ENCODE data around the gene GHRH. TPM values are rescaled to one million over a fixed set of nuclear protein-coding genes. Genes with fewer than 3 reads are reported as not detected.

The GHRH gene
- total RNA-seq, 1 experiment from 2014 or later: not detected

DNA sequence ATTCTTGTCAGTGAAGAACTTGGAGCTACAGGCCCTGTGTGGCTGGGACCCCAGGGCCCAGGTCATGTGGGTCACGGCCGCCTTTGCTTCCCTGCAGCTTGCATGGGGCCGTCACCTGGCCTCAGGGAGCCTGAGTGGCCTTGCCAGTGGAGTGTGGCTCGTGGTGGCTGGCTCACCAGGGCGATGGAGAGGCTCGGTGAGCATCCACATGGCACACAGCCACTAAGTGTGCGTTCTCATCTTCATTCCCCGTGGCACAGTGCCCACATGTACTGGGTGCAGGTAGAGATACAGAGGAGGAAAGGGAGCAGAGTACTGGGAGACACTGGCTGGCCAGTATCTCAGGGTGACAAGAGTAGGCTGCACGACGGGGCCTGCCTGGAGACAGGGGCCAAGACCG is 49.3 kb upstream of the GHRH start:
- H4K20me1 ChIP-seq (ENCODE audit: insufficient read depth): no peaks in the 10 kb centered on the region
- H3K79me2 ChIP-seq (ENCODE audit: insufficient read depth, low read length): peaks cover 63% of the 10 kb centered on the region
- H3K4me3 ChIP-seq (replicated peaks in 1 of 2; ENCODE audit: low read depth in 1 of 2, low read length in 2 of 2): no peak overlapping the region
- no TSS peak for BruUV-seq (replicated peaks)
- no peak overlapping the region for H3K9ac ChIP-seq (ENCODE audit: low read length)
- no peaks in the 10 kb centered on the region; a peak in 1 of 4 replicates for H3K4me1 ChIP-seq (ENCODE audit: control insufficient read depth in 1 of 2, insufficient read depth in 2 of 2, low read length in 2 of 2)
- intact Hi-C loops (cut with micrococcal nuclease): no loop called here
- DNase-seq (ENCODE audit: low read depth, low spot score): no peak
- H3K9me3 ChIP-seq (ENCODE audit: control insufficient read depth in 1 of 2, insufficient read depth in 1 of 2, low read depth in 1 of 2, low read length in 2 of 2): no peaks in the 10 kb centered on the region
- ATAC-seq: no peak
- POLR2A ChIA-PET: no interaction called here
- H3K9me2 ChIP-seq (ENCODE audit: insufficient read depth): no peaks in the 10 kb centered on the region
- H3K27ac ChIP-seq (ENCODE audit: low read depth, low read length): no peak overlapping the region
- TF ChIP-seq, protein P1, sequence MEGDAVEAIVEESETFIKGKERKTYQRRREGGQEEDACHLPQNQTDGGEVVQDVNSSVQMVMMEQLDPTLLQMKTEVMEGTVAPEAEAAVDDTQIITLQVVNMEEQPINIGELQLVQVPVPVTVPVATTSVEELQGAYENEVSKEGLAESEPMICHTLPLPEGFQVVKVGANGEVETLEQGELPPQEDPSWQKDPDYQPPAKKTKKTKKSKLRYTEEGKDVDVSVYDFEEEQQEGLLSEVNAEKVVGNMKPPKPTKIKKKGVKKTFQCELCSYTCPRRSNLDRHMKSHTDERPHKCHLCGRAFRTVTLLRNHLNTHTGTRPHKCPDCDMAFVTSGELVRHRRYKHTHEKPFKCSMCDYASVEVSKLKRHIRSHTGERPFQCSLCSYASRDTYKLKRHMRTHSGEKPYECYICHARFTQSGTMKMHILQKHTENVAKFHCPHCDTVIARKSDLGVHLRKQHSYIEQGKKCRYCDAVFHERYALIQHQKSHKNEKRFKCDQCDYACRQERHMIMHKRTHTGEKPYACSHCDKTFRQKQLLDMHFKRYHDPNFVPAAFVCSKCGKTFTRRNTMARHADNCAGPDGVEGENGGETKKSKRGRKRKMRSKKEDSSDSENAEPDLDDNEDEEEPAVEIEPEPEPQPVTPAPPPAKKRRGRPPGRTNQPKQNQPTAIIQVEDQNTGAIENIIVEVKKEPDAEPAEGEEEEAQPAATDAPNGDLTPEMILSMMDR (IDR thresholded peaks at IDR 0.05 in 2 of 3, conservative IDR thresholded peaks at IDR 0.05 in 1 of 3; ENCODE audit: borderline replicate concordance in 1 of 3, insufficient read depth in 1 of 3, low read depth in 2 of 3, low read length in 2 of 3): no peak
- TF ChIP-seq POLR2AphosphoS5 (IDR thresholded peaks at IDR 0.05; ENCODE audit: low read depth, low read length): no peak
- TF ChIP-seq ZFX (IDR thresholded peaks at IDR 0.05): no peak
- no peak for TF ChIP-seq SIN3A (IDR thresholded peaks at IDR 0.05; ENCODE audit: low read depth)
- TF ChIP-seq, protein P2, sequence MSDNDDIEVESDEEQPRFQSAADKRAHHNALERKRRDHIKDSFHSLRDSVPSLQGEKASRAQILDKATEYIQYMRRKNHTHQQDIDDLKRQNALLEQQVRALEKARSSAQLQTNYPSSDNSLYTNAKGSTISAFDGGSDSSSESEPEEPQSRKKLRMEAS (IDR thresholded peaks at IDR 0.05): no peak
- TF ChIP-seq ZNF274 (IDR thresholded peaks at IDR 0.05; ENCODE audit: low read depth, low read length): no peak
- TF ChIP-seq ELF1 (IDR thresholded peaks at IDR 0.05; ENCODE audit: borderline replicate concordance, low read depth): no peak
- TF ChIP-seq CBX3 (IDR thresholded peaks at IDR 0.05; ENCODE audit: low read depth): no peak
- no peak for TF ChIP-seq FOSL1 (IDR thresholded peaks at IDR 0.05; ENCODE audit: low read depth)
- no peak for TF ChIP-seq TCF7L2 (IDR thresholded peaks at IDR 0.05; ENCODE audit: borderline replicate concordance, extremely low read depth, insufficient read depth, insufficient read length)
- TF ChIP-seq EZH2phosphoT487 (IDR thresholded peaks at IDR 0.05; ENCODE audit: borderline replicate concordance): no peak
- TF ChIP-seq YY1 (IDR thresholded peaks at IDR 0.05; ENCODE audit: extremely low read depth, insufficient replicate concordance, low read depth, low read length): no peak
- no peak for TF ChIP-seq JUND (IDR thresholded peaks at IDR 0.05)
- TF ChIP-seq SRF (IDR thresholded peaks at IDR 0.05; ENCODE audit: low read depth): no peak
- TF ChIP-seq RAD21 (IDR thresholded peaks at IDR 0.05; ENCODE audit: low read depth): no peak
- no peak for TF ChIP-seq EGR1 (IDR thresholded peaks at IDR 0.05; ENCODE audit: low read depth)
- no peak for TF ChIP-seq EZH2 (IDR thresholded peaks at IDR 0.05)
- TF ChIP-seq, protein P3, sequence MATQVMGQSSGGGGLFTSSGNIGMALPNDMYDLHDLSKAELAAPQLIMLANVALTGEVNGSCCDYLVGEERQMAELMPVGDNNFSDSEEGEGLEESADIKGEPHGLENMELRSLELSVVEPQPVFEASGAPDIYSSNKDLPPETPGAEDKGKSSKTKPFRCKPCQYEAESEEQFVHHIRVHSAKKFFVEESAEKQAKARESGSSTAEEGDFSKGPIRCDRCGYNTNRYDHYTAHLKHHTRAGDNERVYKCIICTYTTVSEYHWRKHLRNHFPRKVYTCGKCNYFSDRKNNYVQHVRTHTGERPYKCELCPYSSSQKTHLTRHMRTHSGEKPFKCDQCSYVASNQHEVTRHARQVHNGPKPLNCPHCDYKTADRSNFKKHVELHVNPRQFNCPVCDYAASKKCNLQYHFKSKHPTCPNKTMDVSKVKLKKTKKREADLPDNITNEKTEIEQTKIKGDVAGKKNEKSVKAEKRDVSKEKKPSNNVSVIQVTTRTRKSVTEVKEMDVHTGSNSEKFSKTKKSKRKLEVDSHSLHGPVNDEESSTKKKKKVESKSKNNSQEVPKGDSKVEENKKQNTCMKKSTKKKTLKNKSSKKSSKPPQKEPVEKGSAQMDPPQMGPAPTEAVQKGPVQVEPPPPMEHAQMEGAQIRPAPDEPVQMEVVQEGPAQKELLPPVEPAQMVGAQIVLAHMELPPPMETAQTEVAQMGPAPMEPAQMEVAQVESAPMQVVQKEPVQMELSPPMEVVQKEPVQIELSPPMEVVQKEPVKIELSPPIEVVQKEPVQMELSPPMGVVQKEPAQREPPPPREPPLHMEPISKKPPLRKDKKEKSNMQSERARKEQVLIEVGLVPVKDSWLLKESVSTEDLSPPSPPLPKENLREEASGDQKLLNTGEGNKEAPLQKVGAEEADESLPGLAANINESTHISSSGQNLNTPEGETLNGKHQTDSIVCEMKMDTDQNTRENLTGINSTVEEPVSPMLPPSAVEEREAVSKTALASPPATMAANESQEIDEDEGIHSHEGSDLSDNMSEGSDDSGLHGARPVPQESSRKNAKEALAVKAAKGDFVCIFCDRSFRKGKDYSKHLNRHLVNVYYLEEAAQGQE (IDR thresholded peaks at IDR 0.05; ENCODE audit: low read depth): no peak
- TF ChIP-seq CEBPB (IDR thresholded peaks at IDR 0.05; ENCODE audit: low read depth): no peak
- no peak for TF ChIP-seq SP1 (IDR thresholded peaks at IDR 0.05; ENCODE audit: low read depth)
- H3K27me3 ChIP-seq (ENCODE audit: insufficient read depth, low read length): no peaks in the 10 kb centered on the region
- CTCF ChIA-PET: no interaction called here
- RAD21 ChIA-PET (ENCODE audit: low non-redundant PET in 1 of 2, low total read pairs in 2 of 2, uncharacterized antibody in 2 of 2, unreplicated experiment in 2 of 2): no interaction called here
- no peak overlapping the region for H2AFZ ChIP-seq (ENCODE audit: low read depth, low read length, poor library complexity, severe bottlenecking)
- H3K36me3 ChIP-seq (ENCODE audit: control insufficient read depth in 1 of 2, insufficient read depth in 2 of 2, low read length in 2 of 2): peaks cover 6 to 21% of the 10 kb centered on the region in 2 experiments
- H3K4me2 ChIP-seq (ENCODE audit: low read length): no peak overlapping the region

Measured in HCT116 (cell line).